SK-N-MC (cell line): ENCODE measurements around the gene ACYP1.

Experiments
- EZH2 ChIP-seq: fragments of 200-600 bp; sonication (generic); IDR thresholded peaks from one replicate; pipeline ENCODE4 v1.6.1; 2017; ENCODE audit warnings: antibody characterized with exemption
- POLR2AphosphoS5 ChIP-seq: IDR thresholded peaks from 2 replicates; pipeline ENCODE4 v1.6.1; 2012; ENCODE audit warnings: mild to moderate bottlenecking, low read depth, low read length, borderline replicate concordance

DNA sequence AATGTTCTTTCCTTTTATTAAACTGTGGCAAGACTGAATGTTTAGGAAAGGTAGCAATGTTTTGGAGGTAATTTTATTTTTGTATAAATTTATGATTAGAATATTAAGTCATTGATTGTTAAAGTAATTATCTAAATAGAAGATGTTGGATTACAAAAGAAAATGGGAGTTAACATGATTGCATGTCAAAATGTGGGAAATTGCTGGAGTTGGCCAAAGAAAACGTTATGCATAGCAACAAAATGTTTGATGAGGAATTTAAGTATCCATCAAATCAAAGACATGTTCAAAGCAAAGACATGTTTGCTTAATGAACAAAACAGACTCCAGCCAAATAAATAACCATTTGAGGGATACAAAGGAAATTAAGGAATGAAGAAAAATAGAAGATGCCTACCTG, 9.4 kb downstream of the ACYP1 start:
- TF ChIP-seq POLR2AphosphoS5 (no peak), EZH2 (no peak)
